Natural killer cell (primary cell): ENCODE results near the gene TAF15. TPM values are rescaled to one million over a fixed set of nuclear protein-coding genes. Genes with fewer than 3 reads are reported as not detected.

Experiments
- ATAC-seq, 3 donors: fragments of 150-1000 bp in 2 of 3; fragments of 200-7000 bp in 1 of 3; cut with Tn5 transposase; 1 replicate in 1 of 3; 2 replicates in 2 of 3; pipeline ENCODE4 v1.10.0; 2021; ENCODE audit warnings: mild to moderate bottlenecking in 2 of 3, moderate library complexity in 2 of 3
- DNase-seq, 2 donors: peaks; one replicate each; pipeline versions ENCODE4 v3.0.0 to v3.0.0-alpha.2; 2013 to 2021; ENCODE audit warnings: mixed read lengths in 1 of 2
- H3K27ac ChIP-seq: one replicate; pipeline ENCODE4 v1.5.1; 2013; ENCODE audit warnings: mild to moderate bottlenecking, low read length
- H3K27me3 ChIP-seq: one replicate; pipeline ENCODE4 v1.6.1; 2013; ENCODE audit warnings: low read length; ENCODE audit not compliant: control insufficient read depth, insufficient read depth
- H3K36me3 ChIP-seq: one replicate; pipeline ENCODE4 v1.6.1; 2013; ENCODE audit warnings: low read length; ENCODE audit not compliant: control insufficient read depth, insufficient read depth
- H3K4me1 ChIP-seq: one replicate; pipeline ENCODE4 v1.6.1; 2013; ENCODE audit warnings: low read length; ENCODE audit not compliant: control insufficient read depth, insufficient read depth
- H3K4me3 ChIP-seq: one replicate; pipeline ENCODE4 v1.5.1; 2013; ENCODE audit warnings: low read length
- H3K9me3 ChIP-seq: one replicate; pipeline ENCODE4 v1.6.1; 2013; ENCODE audit warnings: low read length; ENCODE audit not compliant: control insufficient read depth, insufficient read depth
- H3K27ac Mint-ChIP-seq, 2 donors: one replicate each; pipeline ENCODE4 v1.8.0; 2022; ENCODE audit warnings: mild to moderate bottlenecking in 2 of 2, mixed read lengths in 2 of 2, moderate library complexity in 1 of 2
- H3K27me3 Mint-ChIP-seq, 2 donors: one replicate each; pipeline ENCODE4 v1.8.0; 2022; ENCODE audit warnings: low read depth in 2 of 2, mixed read lengths in 2 of 2
- H3K36me3 Mint-ChIP-seq: one replicate; pipeline ENCODE4 v1.8.0; 2022; ENCODE audit warnings: mixed read lengths
- H3K4me1 Mint-ChIP-seq, 2 donors: one replicate each; pipeline ENCODE4 v1.8.0; 2022; ENCODE audit warnings: mixed read lengths in 2 of 2
- H3K4me3 Mint-ChIP-seq: one replicate; pipeline ENCODE4 v1.8.0; 2022; ENCODE audit warnings: mild to moderate bottlenecking, moderate library complexity, mixed read lengths
- H3K9me3 Mint-ChIP-seq, 2 donors: one replicate each; pipeline ENCODE4 v1.8.0; 2022; ENCODE audit warnings: mixed read lengths in 2 of 2
- CTCF ChIP-seq: fragments of 200-600 bp; IDR thresholded peaks from one replicate; pipeline ENCODE4 v1.8.0; 2022; ENCODE audit warnings: antibody characterized with exemption
- WGBS: methylation state at CpG from one replicate; pipeline ENCODE4 v1.1.7; 2013; ENCODE audit warnings: missing lambda C conversion rate; ENCODE audit not compliant: insufficient coverage; 5-methylcytosine and 5-hydroxymethylcytosine counted together
- intact Hi-C: fragments of 100-400 bp; cut with micrococcal nuclease; formaldehyde crosslinking; loops from one replicate; pipeline ENCODE4 v1.14.2; 2022
- total RNA-seq, 4 donors: library from RNA; stranded (reverse); fragments of 120-200 nt in 1 of 4; gene quantifications; one replicate each; pipeline versions ENCODE4 v1.2.3 to v1.2.4, GENCODE V29; 2013 to 2022

TAF15 gene
- total RNA-seq, 3 donors from 2014 or later (not counting 1 experiment from before 2014, with no cell fraction given): 214 to 253 (median 214) TPM

GRCh38 chr17:35846055-35846809, 36.9 kb downstream of the TAF15 start:
- no peak for ATAC-seq
- Mint-ChIP-seq H3K9me3 (no peaks in the 10 kb centered on the region), H3K27ac (peak overlapping the region in 1 of 2 donors; percentile 15), H3K27me3 (no peaks in the 10 kb centered on the region), H3K36me3 (peaks cover 17% of the 10 kb centered on the region), H3K4me1 (peaks cover 13 to 28% of the 10 kb centered on the region in 2 donors), H3K4me3 (no peak overlapping the region)
- DNase-seq: no peak
- no peaks in the 10 kb centered on the region for H3K9me3 ChIP-seq
- H3K4me3 ChIP-seq: no peak overlapping the region
- no peak overlapping the region for H3K27ac ChIP-seq
- H3K27me3 ChIP-seq: no peaks in the 10 kb centered on the region
- peaks cover 18% of the 10 kb centered on the region for H3K4me1 ChIP-seq
- WGBS: no CpG with 5 or more reads among the region's 3 CpGs
- no peak for TF ChIP-seq CTCF
- H3K36me3 ChIP-seq: peaks cover 67% of the 10 kb centered on the region
- intact Hi-C loops: loop anchor here (5.0 kb wide), 2 partner anchors 51 to 86 kb away; partner anchors contain the start of gene RDM1

GRCh38 chr17:35847006-35847405, 37.7 kb downstream of the TAF15 start:
- H3K27me3 Mint-ChIP-seq: no peaks in the 10 kb centered on the region
- no peaks in the 10 kb centered on the region for H3K9me3 Mint-ChIP-seq
- H3K36me3 Mint-ChIP-seq: peaks cover 17% of the 10 kb centered on the region
- Histone ChIP-seq H3K9me3 (no peaks in the 10 kb centered on the region), H3K27ac (no peak overlapping the region), H3K27me3 (no peaks in the 10 kb centered on the region), H3K36me3 (peaks cover 60% of the 10 kb centered on the region), H3K4me1 (peaks cover 18% of the 10 kb centered on the region), H3K4me3 (no peak overlapping the region)
- no peak overlapping the region for H3K4me3 Mint-ChIP-seq
- peak overlapping the region; percentile 35 to 49 for H3K27ac Mint-ChIP-seq
- H3K4me1 Mint-ChIP-seq: peaks cover 13 to 32% of the 10 kb centered on the region in 2 donors
- no peak for DNase-seq
- 88% methylated on average over 1 of the region's 2 CpGs for WGBS
- intact Hi-C loops: loop anchor here (5.0 kb wide), 2 partner anchors 50 to 85 kb away; partner anchors contain the start of gene RDM1
- no peak for ATAC-seq
- no peak for TF ChIP-seq CTCF

- H3K27me3 Mint-ChIP-seq: no peaks in the 10 kb centered on the region
- peaks cover 17% of the 10 kb centered on the region for H3K36me3 Mint-ChIP-seq
- Histone ChIP-seq H3K36me3 (peaks cover 52% of the 10 kb centered on the region), H3K4me3 (no peak overlapping the region), H3K27me3 (no peaks in the 10 kb centered on the region), H3K9me3 (no peaks in the 10 kb centered on the region), H3K27ac (no peak overlapping the region), H3K4me1 (peaks cover 18% of the 10 kb centered on the region)
- peaks cover 19 to 38% of the 10 kb centered on the region in 2 donors for H3K4me1 Mint-ChIP-seq
- H3K9me3 Mint-ChIP-seq: no peaks in the 10 kb centered on the region
- TF ChIP-seq CTCF: no peak
- intact Hi-C loops: loop anchor here (5.0 kb wide), 2 partner anchors 49 to 84 kb away; partner anchors contain the start of gene RDM1
- WGBS: 93% methylated on average over 4 of the region's 4 CpGs
- DNase-seq (no peak), ATAC-seq (no peak)
- H3K4me3 Mint-ChIP-seq: no peak overlapping the region
- peak overlapping the region; percentile 35 to 49 for H3K27ac Mint-ChIP-seq
These were observed 38.5 kb downstream of the TAF15 start for GRCh38 chr17:35847633-35848373.
